Retina (tissue), 1 donor: ENCODE measurements around the gene SSX2.
"Not testable (repeated sequence)": the region's sequence is repeated elsewhere in the genome, so short reads cannot be mapped to it uniquely, and the experiment has no call there.

Source experiments
- DNase-seq: peaks from one replicate; pipeline ENCODE4 v3.0.0-alpha.2; 2016

The SSX2 gene, protein sequence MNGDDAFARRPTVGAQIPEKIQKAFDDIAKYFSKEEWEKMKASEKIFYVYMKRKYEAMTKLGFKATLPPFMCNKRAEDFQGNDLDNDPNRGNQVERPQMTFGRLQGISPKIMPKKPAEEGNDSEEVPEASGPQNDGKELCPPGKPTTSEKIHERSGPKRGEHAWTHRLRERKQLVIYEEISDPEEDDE

DNA sequence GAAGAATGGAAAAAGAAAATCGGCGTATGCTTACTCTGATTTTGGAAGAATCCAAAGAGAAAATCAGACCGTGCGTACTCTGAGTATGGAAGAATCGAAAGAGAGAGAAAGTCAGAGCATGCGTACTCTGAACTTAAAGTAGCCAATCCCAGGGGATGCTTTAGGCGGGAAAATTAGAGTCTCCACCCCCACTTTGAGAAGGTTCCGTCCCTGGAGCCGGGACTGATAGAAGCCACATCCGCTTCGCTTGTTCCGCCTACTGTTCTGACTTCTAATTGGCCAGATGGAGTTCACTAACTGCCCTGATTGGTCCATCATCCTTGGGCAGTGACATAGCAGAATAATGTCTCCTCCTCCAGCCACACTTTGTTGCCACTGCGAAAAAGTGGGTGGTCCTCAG is at the start of gene SSX2:
TSS of gene SSX2 (minus strand) at position 101 of the 400 bp plus-strand sequence. CDS start 1,429 bp downstream, outside the sequence.
- not testable (repeated sequence) for DNase-seq

DNA sequence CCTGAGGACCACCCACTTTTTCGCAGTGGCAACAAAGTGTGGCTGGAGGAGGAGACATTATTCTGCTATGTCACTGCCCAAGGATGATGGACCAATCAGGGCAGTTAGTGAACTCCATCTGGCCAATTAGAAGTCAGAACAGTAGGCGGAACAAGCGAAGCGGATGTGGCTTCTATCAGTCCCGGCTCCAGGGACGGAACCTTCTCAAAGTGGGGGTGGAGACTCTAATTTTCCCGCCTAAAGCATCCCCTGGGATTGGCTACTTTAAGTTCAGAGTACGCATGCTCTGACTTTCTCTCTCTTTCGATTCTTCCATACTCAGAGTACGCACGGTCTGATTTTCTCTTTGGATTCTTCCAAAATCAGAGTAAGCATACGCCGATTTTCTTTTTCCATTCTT is 44.0 kb upstream of the SSX2 start, which contains the start of gene SSX2B:
TSS of gene SSX2B (plus strand) at position 301 of the 400 bp plus-strand sequence. CDS start 1,429 bp downstream, outside the sequence.
- DNase-seq, result not testable (repeated sequence)

DNA sequence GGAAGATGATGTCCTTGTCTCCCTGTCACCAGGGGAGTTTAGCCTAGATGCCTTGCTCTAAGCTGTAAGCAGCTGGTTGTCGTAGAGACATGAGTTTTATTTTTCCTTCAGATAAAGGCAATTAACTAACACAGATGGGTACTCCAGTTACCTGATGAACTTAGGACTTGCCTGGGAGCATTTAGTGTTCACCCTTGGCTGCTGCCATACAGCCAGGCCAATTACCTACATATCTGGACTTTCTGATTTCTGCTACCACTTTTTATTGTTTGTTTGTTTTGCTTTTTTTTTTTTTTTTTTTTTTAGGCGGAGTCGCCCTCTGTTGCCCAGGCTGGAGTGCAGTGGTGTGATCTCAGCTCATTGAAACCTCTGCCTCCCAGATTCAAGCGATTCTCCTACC is 14.9 kb downstream of the SSX2 start:
- DNase-seq, result not testable (repeated sequence)

DNA sequence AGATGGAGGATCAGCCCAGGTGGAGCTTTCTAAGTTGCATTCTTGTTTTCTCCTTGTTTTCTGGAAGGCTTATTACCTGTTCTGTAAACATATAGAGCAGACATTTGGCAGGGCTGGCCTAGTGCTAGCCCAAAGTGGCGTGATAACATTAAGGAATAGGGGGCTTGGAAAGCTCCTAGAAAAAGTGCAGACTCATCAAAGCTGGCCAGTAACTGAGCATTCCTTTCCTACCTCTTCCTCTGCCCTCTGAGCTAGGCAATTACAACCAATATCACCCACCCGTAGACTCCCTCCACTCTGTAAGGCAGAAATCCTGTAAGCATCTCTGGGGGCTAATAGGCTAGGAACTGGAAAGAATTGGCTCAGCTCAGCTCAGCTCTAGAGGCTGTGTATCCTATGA is 44.8 kb downstream of the SSX2 start:
- DNase-seq, result not testable (repeated sequence)

DNA sequence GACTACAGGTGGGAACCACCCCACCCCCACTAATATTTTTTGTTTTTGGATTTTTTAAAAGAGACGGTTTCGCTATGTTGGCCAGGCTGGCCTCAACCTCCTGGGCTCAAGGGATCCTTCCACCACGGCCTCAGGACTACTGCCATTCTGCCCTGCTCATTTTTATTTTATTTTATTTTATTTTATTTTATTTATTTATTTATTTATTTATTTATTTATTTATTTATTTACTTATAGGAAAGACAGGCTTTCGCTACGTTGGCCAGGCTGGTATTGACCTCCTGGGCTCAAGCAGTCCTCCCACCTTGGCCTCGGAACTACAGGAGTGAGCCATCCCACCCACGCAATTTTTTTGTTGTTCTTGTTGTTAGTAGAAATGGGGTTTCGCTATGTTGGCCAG is 51.5 kb downstream of the SSX2 start:
- not testable (repeated sequence) for DNase-seq

DNA sequence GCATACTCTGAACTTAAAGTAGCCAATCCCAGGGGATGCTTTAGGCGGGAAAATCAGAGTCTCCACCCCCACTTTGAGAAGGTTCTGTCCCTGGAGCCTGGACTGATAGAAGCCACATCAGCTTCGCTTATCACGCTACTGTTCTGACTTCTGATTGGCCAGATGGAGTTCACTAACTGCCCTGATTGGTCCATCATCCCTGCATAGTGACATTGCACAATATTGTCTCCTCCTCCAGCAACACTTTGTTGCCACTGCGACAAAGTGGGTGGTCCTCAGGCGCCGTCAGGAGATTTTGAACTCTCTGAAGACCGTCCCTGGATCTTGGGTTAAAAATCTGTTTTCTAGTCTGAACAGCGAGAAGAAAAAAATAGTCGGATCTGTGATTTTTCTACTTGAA is 52.2 kb downstream of the SSX2 start, which contains the start of gene SSX7:
TSS of gene SSX7 (minus strand) at position 101 of the 400 bp plus-strand sequence. CDS start 1,428 bp downstream, outside the sequence.
- not testable (repeated sequence) for DNase-seq

DNA sequence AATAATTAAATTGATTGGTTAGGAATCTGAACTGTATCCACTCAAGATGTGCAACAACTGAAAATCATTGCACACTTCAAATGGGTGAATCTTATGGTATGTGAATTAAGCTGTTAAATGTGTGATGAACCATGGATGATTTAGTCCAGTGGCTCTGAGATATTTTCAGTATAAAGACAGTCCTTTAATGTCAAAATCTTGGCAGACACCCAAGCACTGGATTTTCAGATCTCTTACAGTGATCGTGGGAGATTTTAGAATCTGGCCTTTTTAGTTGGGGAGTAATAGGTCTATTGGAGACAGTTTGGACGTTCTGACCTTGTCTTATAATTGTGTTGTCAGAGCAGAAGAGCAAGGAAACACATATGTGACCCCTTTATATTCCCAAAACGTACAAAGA is 56.3 kb downstream of the SSX2 start:
- not testable (repeated sequence) for DNase-seq

DNA sequence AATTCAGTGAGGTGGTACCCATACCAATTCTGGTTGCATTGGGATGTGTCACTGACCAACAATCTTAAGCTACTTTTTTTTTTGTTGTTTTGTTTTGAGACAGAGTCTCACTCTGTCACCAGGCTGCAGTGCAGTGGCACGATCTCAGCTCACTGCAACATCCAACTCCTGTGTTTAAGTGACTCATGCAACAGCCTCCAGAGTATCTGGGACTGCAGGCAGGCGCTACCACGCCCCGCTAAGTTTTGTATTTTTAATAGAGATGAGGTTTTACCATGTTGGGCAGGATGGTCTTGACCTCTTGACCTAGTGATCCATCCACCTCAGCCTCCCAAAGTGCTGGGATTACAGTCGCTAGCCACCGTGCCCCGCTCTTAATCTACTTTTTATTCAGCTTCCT is 58.0 kb downstream of the SSX2 start:
- DNase-seq, result not testable (repeated sequence)
